Brain microvascular endothelial cell (primary cell): ENCODE measurements around the gene TMCO4.

Experiments used
- DNase-seq: peaks from one replicate; pipeline ENCODE4 v3.0.0-alpha.2; 2020
- H3K27ac ChIP-seq: fragments of 250-450 bp; sonication (Bioruptor Pico); 2 replicates; pipeline ENCODE4 v1.5.1; 2020; ENCODE audit warnings: mild to moderate bottlenecking, moderate library complexity
- H3K27me3 ChIP-seq: fragments of 250-450 bp; sonication (Bioruptor Pico); replicated peaks from 2 replicates; pipeline ENCODE4 v1.5.1; 2020; ENCODE audit warnings: mild to moderate bottlenecking
- H3K36me3 ChIP-seq: fragments of 250-450 bp; sonication (Bioruptor Pico); replicated peaks from 2 replicates; pipeline ENCODE4 v1.5.1; 2020; ENCODE audit warnings: mild to moderate bottlenecking
- H3K4me3 ChIP-seq: 2 replicates; pipeline ENCODE4 v1.5.1; 2011; ENCODE audit warnings: low read depth, mild to moderate bottlenecking, control low read depth, low read length, moderate library complexity
- in situ Hi-C: cut with HindIII; loops from 2 replicates; pipeline ENCODE4 v1.10.0; 2017; ENCODE audit warnings: low sequenced_read_pairs, low pct_ligation_motif_present
- TF ChIP-seq, protein P1 (sequence below): IDR thresholded peaks from 2 replicates; pipeline ENCODE4 v1.5.1; 2011; ENCODE audit warnings: low read depth, mild to moderate bottlenecking, moderate library complexity, low read length, control low read depth, inconsistent platforms; ENCODE audit errors: missing control alignments

The TMCO4 gene

GRCh38 chr1:19695772-19696171 is 103.9 kb downstream of the TMCO4 start:
- Histone ChIP-seq H3K36me3 (no peaks in the 10 kb centered on the region), H3K27me3 (no peaks in the 10 kb centered on the region), H3K27ac (no peak overlapping the region), H3K4me3 (no peak overlapping the region)
- in situ Hi-C loops = no loop called here
- no peak for DNase-seq
- TF ChIP-seq, protein P1, sequence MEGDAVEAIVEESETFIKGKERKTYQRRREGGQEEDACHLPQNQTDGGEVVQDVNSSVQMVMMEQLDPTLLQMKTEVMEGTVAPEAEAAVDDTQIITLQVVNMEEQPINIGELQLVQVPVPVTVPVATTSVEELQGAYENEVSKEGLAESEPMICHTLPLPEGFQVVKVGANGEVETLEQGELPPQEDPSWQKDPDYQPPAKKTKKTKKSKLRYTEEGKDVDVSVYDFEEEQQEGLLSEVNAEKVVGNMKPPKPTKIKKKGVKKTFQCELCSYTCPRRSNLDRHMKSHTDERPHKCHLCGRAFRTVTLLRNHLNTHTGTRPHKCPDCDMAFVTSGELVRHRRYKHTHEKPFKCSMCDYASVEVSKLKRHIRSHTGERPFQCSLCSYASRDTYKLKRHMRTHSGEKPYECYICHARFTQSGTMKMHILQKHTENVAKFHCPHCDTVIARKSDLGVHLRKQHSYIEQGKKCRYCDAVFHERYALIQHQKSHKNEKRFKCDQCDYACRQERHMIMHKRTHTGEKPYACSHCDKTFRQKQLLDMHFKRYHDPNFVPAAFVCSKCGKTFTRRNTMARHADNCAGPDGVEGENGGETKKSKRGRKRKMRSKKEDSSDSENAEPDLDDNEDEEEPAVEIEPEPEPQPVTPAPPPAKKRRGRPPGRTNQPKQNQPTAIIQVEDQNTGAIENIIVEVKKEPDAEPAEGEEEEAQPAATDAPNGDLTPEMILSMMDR = no peak

DNA sequence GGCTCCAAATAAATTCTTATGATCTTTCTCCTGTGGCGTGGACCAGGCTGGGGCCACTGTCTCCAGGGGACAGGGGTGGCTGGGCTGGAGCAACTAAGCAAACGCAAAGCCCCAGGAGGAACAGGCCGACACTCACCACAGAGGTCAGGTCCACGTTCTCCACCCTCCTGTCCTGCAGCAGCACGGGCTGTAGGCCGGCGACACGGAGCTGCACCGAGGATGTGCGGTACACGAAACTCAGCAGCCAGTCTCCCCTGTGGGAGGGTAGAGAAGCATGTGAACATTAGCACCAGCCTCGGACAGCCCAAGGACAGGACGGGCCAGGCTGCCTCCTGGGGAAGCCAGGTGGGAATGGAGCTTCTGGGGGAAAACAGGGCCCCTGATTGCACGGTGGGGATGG is 105.4 kb downstream of the TMCO4 start:
- Histone ChIP-seq H3K4me3 (no peak overlapping the region), H3K27ac (no peak overlapping the region), H3K27me3 (no peaks in the 10 kb centered on the region), H3K36me3 (no peaks in the 10 kb centered on the region)
- TF ChIP-seq, protein P1 = no peak
- no peak for DNase-seq
- in situ Hi-C loops = no loop called here

GRCh38 chr1:19690342-19690741 is 109.4 kb downstream of the TMCO4 start:
- TF ChIP-seq, protein P1 = no peak
- in situ Hi-C loops = no loop called here
- no peaks in the 10 kb centered on the region for H3K36me3 ChIP-seq

GRCh38 chr1:19689856-19690255 is 109.9 kb downstream of the TMCO4 start:
- in situ Hi-C loops = no loop called here
- TF ChIP-seq, protein P1 = no peak
- Histone ChIP-seq H3K27me3 (no peaks in the 10 kb centered on the region), H3K27ac (no peak overlapping the region), H3K36me3 (no peaks in the 10 kb centered on the region), H3K4me3 (no peak overlapping the region)
- no peak for DNase-seq

More at GRCh38 chr1:19690342-19690741, 109.4 kb downstream of the TMCO4 start:
- Histone ChIP-seq H3K27me3 (no peaks in the 10 kb centered on the region), H3K27ac (no peak overlapping the region), H3K4me3 (no peak overlapping the region)
- DNase-seq = no peak

DNA sequence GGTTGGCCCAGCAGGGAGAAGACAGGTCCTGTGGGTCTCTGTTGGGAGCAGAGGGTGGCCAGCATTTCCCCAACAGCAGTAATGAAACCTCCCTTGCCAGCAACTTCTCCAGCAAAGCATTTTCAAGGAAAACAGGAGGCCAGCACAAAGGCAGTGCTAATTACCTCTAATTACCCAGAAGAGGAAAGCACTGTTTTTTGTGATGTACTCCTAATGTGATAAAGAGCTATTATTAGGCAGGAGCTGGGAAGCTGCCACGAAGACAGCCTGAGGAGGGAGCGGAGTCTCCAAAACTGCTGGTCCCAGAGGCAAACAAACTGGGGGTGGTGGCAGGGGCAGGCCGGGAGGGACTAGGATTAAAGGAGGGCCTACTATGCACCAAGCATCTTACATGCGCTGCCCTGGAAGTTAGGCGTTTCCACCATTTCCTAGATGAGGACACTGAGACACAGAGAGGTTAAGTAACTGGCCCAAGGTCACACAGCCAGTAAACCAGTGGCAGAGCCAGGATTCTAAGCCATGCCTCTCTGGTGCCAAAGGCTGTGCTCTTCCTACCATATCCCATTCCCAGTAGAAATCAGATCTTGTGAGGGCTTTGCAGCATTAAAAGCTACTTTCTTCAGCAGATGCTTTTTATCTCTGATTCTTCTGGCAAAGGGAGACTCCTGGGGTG is 110.5 kb downstream of the TMCO4 start:
- in situ Hi-C loops = no loop called here
- H3K36me3 ChIP-seq = no peaks in the 10 kb centered on the region
- H3K27ac ChIP-seq = no peak overlapping the region
- H3K4me3 ChIP-seq = no peak overlapping the region
- TF ChIP-seq, protein P1 = no peak
- no peaks in the 10 kb centered on the region for H3K27me3 ChIP-seq
- DNase-seq = no peak
